IMR-90 (cell line): ENCODE measurements around the gene HIRA. TPM values are rescaled to one million over a fixed set of nuclear protein-coding genes. Genes with fewer than 3 reads are reported as not detected.

Experiments used
- ATAC-seq: fragments of 200-7000 bp; cut with Tn5 transposase; 2 replicates; pipeline ENCODE4 v1.9.1; 2020; ENCODE audit warnings: low read depth, mild to moderate bottlenecking, moderate library complexity
- BruUV-seq: library from RNA; stranded (reverse); fragments of 400-500 nt; replicated peaks from 2 replicates; lab custom pipeline; 2021; lab: Mats Ljungman, UMichigan
- CTCF ChIA-PET: fragments of 300-600 bp; formaldehyde crosslinking; extraction: SDS; loops from one replicate; lab custom pipeline; 2021; ENCODE audit warnings: antibody characterized with exemption; lab: Yijun Ruan, JAX
- POLR2A ChIA-PET: fragments of 300-600 bp; sonication (Branson Sonifier 250); formaldehyde crosslinking; loops from one replicate; lab custom pipeline; 2022; ENCODE audit warnings: antibody characterized with exemption; ENCODE audit not compliant: unreplicated experiment; lab: Charles Lee
- DNase-seq: peaks from one replicate; pipeline ENCODE4 v3.0.0; 2013
- H2AFZ ChIP-seq: replicated peaks from 2 replicates; pipeline ENCODE3; 2013; ENCODE audit warnings: low read length, mild to moderate bottlenecking; ENCODE audit not compliant: poor library complexity
- H2AK5ac ChIP-seq: 2 replicates; pipeline ENCODE4 v1.6.1; 2013; ENCODE audit warnings: low read depth, low read length, inconsistent platforms
- H2AK9ac ChIP-seq: replicated peaks from 2 replicates; pipeline ENCODE3; 2013; ENCODE audit warnings: mild to moderate bottlenecking, low read depth, low read length, moderate library complexity; ENCODE audit not compliant: poor library complexity
- H2BK120ac ChIP-seq: 2 replicates; pipeline ENCODE4 v1.6.1; 2013; ENCODE audit warnings: low read depth, low read length, inconsistent platforms
- H2BK15ac ChIP-seq: 3 replicates; pipeline ENCODE4 v1.6.1; 2013; ENCODE audit warnings: low read depth, low read length, inconsistent platforms
- H2BK20ac ChIP-seq: 2 replicates; pipeline ENCODE4 v1.6.1; 2013; ENCODE audit warnings: low read depth, mild to moderate bottlenecking, inconsistent platforms, low read length, moderate library complexity
- H2BK5ac ChIP-seq: 2 replicates; pipeline ENCODE4 v1.6.1; 2013; ENCODE audit warnings: mild to moderate bottlenecking, low read depth, low read length, inconsistent platforms; ENCODE audit not compliant: poor library complexity, severe bottlenecking
- H3K14ac ChIP-seq: replicated peaks from 2 replicates; pipeline ENCODE4 v1.6.1; 2013; ENCODE audit warnings: low read depth, low read length, inconsistent platforms
- H3K18ac ChIP-seq: 2 replicates; pipeline ENCODE4 v1.6.1; 2013; ENCODE audit warnings: low read depth, low read length, control low read depth
- H3K23ac ChIP-seq: 2 replicates; pipeline ENCODE4 v1.6.1; 2013; ENCODE audit warnings: low read depth, low read length, inconsistent platforms
- H3K27ac ChIP-seq: 2 replicates; pipeline ENCODE4 v1.5.1; 2013; ENCODE audit warnings: mild to moderate bottlenecking, control low read depth, low read length; ENCODE audit not compliant: insufficient read depth
- H3K27me3 ChIP-seq: 2 replicates; pipeline ENCODE4 v1.6.1; 2013; ENCODE audit warnings: low read length; ENCODE audit not compliant: control insufficient read depth, insufficient read depth
- H3K36me3 ChIP-seq: 2 replicates; pipeline ENCODE4 v1.6.1; 2013; ENCODE audit warnings: low read length, mixed read lengths; ENCODE audit not compliant: control insufficient read depth, insufficient read depth
- H3K4ac ChIP-seq: 2 replicates; pipeline ENCODE4 v1.6.1; 2013; ENCODE audit warnings: low read depth, low read length, inconsistent platforms
- H3K4me1 ChIP-seq: 2 replicates; pipeline ENCODE4 v1.6.1; 2013; ENCODE audit warnings: low read length, mixed read lengths; ENCODE audit not compliant: control insufficient read depth, insufficient read depth
- H3K4me2 ChIP-seq: 2 replicates; pipeline ENCODE4 v1.6.1; 2013; ENCODE audit warnings: low read depth, mild to moderate bottlenecking, control low read depth, low read length, moderate library complexity
- H3K4me3 ChIP-seq: 2 replicates; pipeline ENCODE4 v1.5.1; 2013; ENCODE audit warnings: low read depth, mild to moderate bottlenecking, control low read depth, low read length, moderate library complexity; ENCODE audit not compliant: insufficient read depth
- H3K56ac ChIP-seq: 2 replicates; pipeline ENCODE4 v1.6.1; 2013; ENCODE audit warnings: low read length, inconsistent platforms; ENCODE audit not compliant: insufficient read depth; ENCODE audit errors: extremely low read depth
- H3K79me1 ChIP-seq, 2 experiments: 2 replicates each; pipeline ENCODE4 v1.6.1; 2013; ENCODE audit warnings: low read length in 2 of 2, inconsistent platforms in 1 of 2, low read depth in 1 of 2
- H3K9ac ChIP-seq: 2 replicates; pipeline ENCODE4 v1.6.1; 2013; ENCODE audit warnings: low read depth, low read length, control low read depth
- H3K9me1 ChIP-seq: 2 replicates; pipeline ENCODE4 v1.6.1; 2013; ENCODE audit warnings: low read length, inconsistent platforms; ENCODE audit not compliant: insufficient read depth
- H3K9me3 ChIP-seq: 2 replicates; pipeline ENCODE4 v1.6.1; 2013; ENCODE audit warnings: low read length; ENCODE audit not compliant: control insufficient read depth, insufficient read depth
- H4K20me1 ChIP-seq: 2 replicates; pipeline ENCODE4 v1.6.1; 2013; ENCODE audit warnings: low read length, inconsistent platforms; ENCODE audit not compliant: insufficient read depth
- H4K5ac ChIP-seq: 2 replicates; pipeline ENCODE4 v1.6.1; 2013; ENCODE audit warnings: mild to moderate bottlenecking, low read depth, low read length, control low read depth
- H4K8ac ChIP-seq, 2 experiments: 2 replicates each; pipeline ENCODE4 v1.6.1; 2013; ENCODE audit warnings: low read depth in 2 of 2, low read length in 2 of 2, control low read depth in 1 of 2, inconsistent platforms in 1 of 2
- H4K91ac ChIP-seq: 2 replicates; pipeline ENCODE4 v1.6.1; 2013; ENCODE audit warnings: low read depth, low read length, inconsistent platforms; ENCODE audit not compliant: insufficient read depth
- MAFK ChIP-seq: IDR thresholded peaks from 2 replicates; pipeline ENCODE4 v1.6.1; 2012; ENCODE audit warnings: low read depth, low read length, improper control_type of control experiment
- POLR2A ChIP-seq: IDR thresholded peaks from 2 replicates; pipeline ENCODE4 v1.6.1; 2012; ENCODE audit warnings: mild to moderate bottlenecking, low read depth, low read length
- WGBS, 2 experiments: methylation state at CpG; one replicate each; pipeline versions ENCODE4 v1.1.5 to v1.1.7; 2013; ENCODE audit warnings: missing lambda C conversion rate in 2 of 2; ENCODE audit not compliant: insufficient read length in 1 of 2; ENCODE audit errors: extremely low coverage in 2 of 2; 5-methylcytosine and 5-hydroxymethylcytosine counted together
- dilution Hi-C: fragments of 300-500 bp; cut with HindIII; formaldehyde crosslinking; loops from one replicate; pipeline ENCODE4 v1.14.3; 2018; ENCODE audit warnings: low sequenced_read_pairs; ENCODE audit not compliant: unreplicated experiment
- in situ Hi-C: fragments of 300-500 bp; cut with MboI; formaldehyde crosslinking; loops from 3 replicates; pipeline ENCODE4 v1.14.3; 2019; ENCODE audit warnings: low sequenced_read_pairs, inconsistent platforms, mixed read lengths
- intact Hi-C: fragments of 100-400 bp; cut with micrococcal nuclease; formaldehyde crosslinking; loops from 2 replicates; pipeline ENCODE4 v1.10.0; 2022
- polyA plus RNA-seq, 3 experiments: library from polyadenylated mRNA; depleted of rRNA; stranded (reverse); fragments of >200 nt; gene quantifications; 2 replicates each; pipeline ENCODE4 v1.2.3, GENCODE V29; 2012; ENCODE audit warnings: low replicate concordance in 1 of 3
- total RNA-seq: library from RNA; depleted of rRNA; stranded (reverse); fragments of >200 nt; gene quantifications from 2 replicates; pipeline ENCODE4 v1.2.3, GENCODE V29; 2012

HIRA gene
- total and polyA plus RNA-seq, 2 of the 4 experiments (the other 2 are of a cell fraction): 14.5 to 24.2 TPM

- H4K8ac ChIP-seq: no peak overlapping the region
- DNase-seq (no peak), ATAC-seq (no peak)
- dilution Hi-C loops (no loop called here), intact Hi-C loops (no loop called here), in situ Hi-C loops (loop anchor here (10.0 kb wide), 1 partner anchor 57 kb away; no protein-coding TSS in a partner anchor)
- no peak for TF ChIP-seq POLR2A
- TF ChIP-seq MAFK: no peak
- H3K4me1 ChIP-seq: peaks cover 4% of the 10 kb centered on the region
- H2BK15ac ChIP-seq: no peak overlapping the region
- POLR2A ChIA-PET: no interaction called here
- no TSS peak for BruUV-seq
- H3K14ac ChIP-seq: no peak overlapping the region
- H3K56ac ChIP-seq: no peak overlapping the region
- CTCF ChIA-PET: no interaction called here
- H3K27ac ChIP-seq: no peak overlapping the region
- no peak overlapping the region for H3K23ac ChIP-seq
- peaks cover 9% of the 10 kb centered on the region; the same call in 1 of the 2 replicates for H3K9me1 ChIP-seq
- no peak overlapping the region for H3K4ac ChIP-seq
- no peak overlapping the region for H4K91ac ChIP-seq
- H4K5ac ChIP-seq: no peak overlapping the region
- no peaks in the 10 kb centered on the region for H3K27me3 ChIP-seq
- H3K18ac ChIP-seq: no peak overlapping the region
- no peak overlapping the region for H2AK5ac ChIP-seq
- no peak overlapping the region for H3K4me3 ChIP-seq
- no peak overlapping the region for H2BK120ac ChIP-seq
- H2AK9ac ChIP-seq: no peak overlapping the region
- H3K79me1 ChIP-seq: peaks cover 39 to 59% of the 10 kb centered on the region in 2 experiments
- H3K9me3 ChIP-seq: no peaks in the 10 kb centered on the region
- H2BK20ac ChIP-seq: no peak overlapping the region
- H3K36me3 ChIP-seq: peaks cover 17% of the 10 kb centered on the region
- H2BK5ac ChIP-seq: no peak overlapping the region
- H3K9ac ChIP-seq: no peak overlapping the region
- H4K20me1 ChIP-seq: peaks cover 20% of the 10 kb centered on the region
- 100% methylated on average over 1 of the region's 2 CpGs; no CpG with 5 or more reads in 1 of the 2 experiments for WGBS, 2 experiments
- H3K4me2 ChIP-seq: no peak overlapping the region
- H2AFZ ChIP-seq: no peak overlapping the region
Observed at GRCh38 chr22:19442166-19442565, 10.6 kb upstream of the HIRA start.
